HG03097 (cell line): ENCODE data around the gene INTS6.

ENCODE experiments used
- ATAC-seq: cut with Tn5 transposase; IDR thresholded peaks from one replicate; pipeline ENCODE4 v1.9.1; 2021; ENCODE audit not compliant: unreplicated experiment, low FRiP score

The INTS6 gene

GRCh38 chr13:51452361-51453206 is at the start of gene INTS6:
TSS of gene INTS6 (minus strand) at chr13:51453036. CDS start at chr13:51452525, 511 bp downstream.
- ATAC-seq, result peak; percentile 66

GRCh38 chr13:51502153-51502651 is 49.4 kb upstream of the INTS6 start:
- ATAC-seq, result peak; percentile 94

GRCh38 chr13:51501592-51502152 is 48.8 kb upstream of the INTS6 start:
- no peak for ATAC-seq

GRCh38 chr13:51501096-51501495 is 48.3 kb upstream of the INTS6 start:
- ATAC-seq, result no peak

GRCh38 chr13:51500687-51501086 is 47.9 kb upstream of the INTS6 start:
- no peak for ATAC-seq

- ATAC-seq, result no peak
These were observed 47.0 kb upstream of the INTS6 start for GRCh38 chr13:51499841-51500240.

- no peak for ATAC-seq
These were observed 42.5 kb upstream of the INTS6 start for GRCh38 chr13:51495316-51495715.

- no peak for ATAC-seq
These were observed 41.3 kb upstream of the INTS6 start for GRCh38 chr13:51494156-51494555.

GRCh38 chr13:51488212-51488611 is 35.4 kb upstream of the INTS6 start:
- ATAC-seq, result no peak

- ATAC-seq, result no peak
These were observed 28.8 kb upstream of the INTS6 start for GRCh38 chr13:51481656-51482055.

- ATAC-seq, result no peak
These were observed 26.3 kb upstream of the INTS6 start for GRCh38 chr13:51479199-51479523.

GRCh38 chr13:51478418-51479198 is 25.8 kb upstream of the INTS6 start:
- ATAC-seq, result no peak

GRCh38 chr13:51477653-51478324 is 25.0 kb upstream of the INTS6 start:
- no peak for ATAC-seq

- no peak for ATAC-seq
These were observed 24.3 kb upstream of the INTS6 start for GRCh38 chr13:51477149-51477548.

GRCh38 chr13:51475727-51476501 is 23.1 kb upstream of the INTS6 start:
- no peak for ATAC-seq

- ATAC-seq, result no peak
These were observed 17.0 kb upstream of the INTS6 start for GRCh38 chr13:51469790-51470189.

- no peak for ATAC-seq
These were observed 14.9 kb upstream of the INTS6 start for GRCh38 chr13:51467730-51468129.

GRCh38 chr13:51465124-51465523 is 12.3 kb upstream of the INTS6 start:
- ATAC-seq, result no peak

GRCh38 chr13:51457086-51457815 is 4.4 kb upstream of the INTS6 start:
- ATAC-seq, result no peak
